Liver (tissue), 9 donors: Measurements from ENCODE around the gene NPTN. TPM values are rescaled to one million over a fixed set of nuclear protein-coding genes. Genes with fewer than 3 reads are reported as not detected.
A peak's percentile ranks its signal among the peaks of the same experiment; 100 is the strongest.

ENCODE experiments used
- DNase-seq: peaks from one replicate; pipeline ENCODE4 v3.0.0-alpha.2; 2017; ENCODE audit warnings: low spot score
- H3K27ac ChIP-seq, 2 donors: one replicate each; pipeline ENCODE4 v1.7.0; 2013; ENCODE audit warnings: inconsistent platforms in 2 of 2, low read length in 2 of 2, control low read depth in 1 of 2, low read depth in 1 of 2, mild to moderate bottlenecking in 1 of 2
- H3K27me3 ChIP-seq, 4 donors: one replicate each; pipeline versions ENCODE4 v1.6.1 to v1.7.0; 2013; ENCODE audit warnings: low read length in 3 of 4, inconsistent platforms in 1 of 4, mild to moderate bottlenecking in 1 of 4, moderate library complexity in 1 of 4; ENCODE audit not compliant: control insufficient read depth in 4 of 4, insufficient read depth in 4 of 4
- H3K36me3 ChIP-seq, 4 donors: one replicate each; pipeline versions ENCODE4 v1.6.1 to v1.7.0; 2013; ENCODE audit warnings: low read length in 3 of 4, mild to moderate bottlenecking in 3 of 4, low read depth in 1 of 4, moderate library complexity in 1 of 4; ENCODE audit not compliant: control insufficient read depth in 4 of 4, insufficient read depth in 3 of 4
- H3K4me1 ChIP-seq, 4 donors: one replicate each; pipeline versions ENCODE4 v1.6.1 to v1.7.0; 2013; ENCODE audit warnings: low read length in 3 of 4, mild to moderate bottlenecking in 3 of 4, moderate library complexity in 1 of 4; ENCODE audit not compliant: control insufficient read depth in 4 of 4, insufficient read depth in 4 of 4
- H3K4me3 ChIP-seq, 3 donors: one replicate each; pipeline versions ENCODE4 v1.6.1 to v1.7.0; 2013; ENCODE audit warnings: low read length in 3 of 3, control low read depth in 1 of 3, low read depth in 1 of 3, mild to moderate bottlenecking in 1 of 3
- H3K9ac ChIP-seq, 2 donors: one replicate each; pipeline ENCODE4 v1.7.0; 2013; ENCODE audit warnings: low read length in 2 of 2, mild to moderate bottlenecking in 2 of 2, moderate library complexity in 2 of 2, control low read depth in 1 of 2, low read depth in 1 of 2
- H3K9me3 ChIP-seq, 4 donors: one replicate each; pipeline versions ENCODE4 v1.6.1 to v1.7.0; 2013; ENCODE audit warnings: low read length in 3 of 4; ENCODE audit not compliant: control insufficient read depth in 4 of 4
- CTCF ChIP-seq: fragments of 150-350 bp; IDR thresholded peaks from 2 replicates; pipeline ENCODE4 v1.5.1; 2017; ENCODE audit warnings: improper control_type of control experiment, low read depth, low read length; ENCODE audit not compliant: missing input control
- EGR1 ChIP-seq, 2 donors: IDR thresholded peaks; 2 replicates each; pipeline ENCODE4 v1.6.1; 2016 to 2018; ENCODE audit warnings: antibody characterized with exemption in 2 of 2, low read depth in 2 of 2
- FOXA1 ChIP-seq: IDR thresholded peaks from 2 replicates; pipeline ENCODE4 v1.6.1; 2016; ENCODE audit warnings: antibody characterized with exemption
- FOXA2 ChIP-seq: IDR thresholded peaks from 2 replicates; pipeline ENCODE4 v1.6.1; 2016; ENCODE audit warnings: antibody characterized with exemption
- GABPA ChIP-seq, 2 donors: IDR thresholded peaks in 1 of 2; conservative IDR thresholded peaks in 1 of 2; 2 replicates each; pipeline ENCODE4 v1.6.1; 2016; ENCODE audit warnings: antibody characterized with exemption in 2 of 2, mild to moderate bottlenecking in 1 of 2, moderate library complexity in 1 of 2
- HNF4A ChIP-seq, 2 donors: conservative IDR thresholded peaks; 2 replicates each; pipeline ENCODE4 v1.6.1; 2016; ENCODE audit warnings: antibody characterized with exemption in 2 of 2, mild to moderate bottlenecking in 2 of 2
- HNF4G ChIP-seq: IDR thresholded peaks from 2 replicates; pipeline ENCODE4 v1.6.1; 2016; ENCODE audit warnings: antibody characterized with exemption
- JUND ChIP-seq, 2 donors: IDR thresholded peaks; 2 replicates each; pipeline ENCODE4 v1.6.1; 2016; ENCODE audit warnings: antibody characterized with exemption in 2 of 2
- MAX ChIP-seq: IDR thresholded peaks from 2 replicates; pipeline ENCODE4 v1.6.1; 2016; ENCODE audit warnings: antibody characterized with exemption
- RAD21 ChIP-seq, 2 donors: IDR thresholded peaks; 2 replicates each; pipeline ENCODE4 v1.6.1; 2016; ENCODE audit warnings: antibody characterized with exemption in 2 of 2, mild to moderate bottlenecking in 2 of 2
- REST ChIP-seq: IDR thresholded peaks from 2 replicates; pipeline ENCODE4 v1.6.1; 2016; ENCODE audit warnings: antibody characterized with exemption, mild to moderate bottlenecking
- RXRA ChIP-seq, 2 donors: IDR thresholded peaks; 2 replicates each; pipeline ENCODE4 v1.6.1; 2017 to 2018; ENCODE audit warnings: antibody characterized with exemption in 2 of 2, mild to moderate bottlenecking in 1 of 2
- SP1 ChIP-seq: IDR thresholded peaks from 2 replicates; pipeline ENCODE4 v1.6.1; 2018; ENCODE audit warnings: antibody characterized with exemption, mild to moderate bottlenecking
- TAF1 ChIP-seq: conservative IDR thresholded peaks from 2 replicates; pipeline ENCODE4 v1.6.1; 2016; ENCODE audit warnings: antibody characterized with exemption, mild to moderate bottlenecking
- ZBTB33 ChIP-seq: IDR thresholded peaks from 2 replicates; pipeline ENCODE4 v1.6.1; 2016; ENCODE audit warnings: antibody characterized with exemption
- WGBS: extraction: QIAGEN DNeasy Blood & Tissue Kit; methylation state at CpG from one replicate; pipeline ENCODE4 v1.1.7; 2013; 5-methylcytosine and 5-hydroxymethylcytosine counted together
- polyA plus RNA-seq, 2 donors: library from polyadenylated mRNA; stranded (reverse) in 1 of 2; unstranded in 1 of 2; fragments of 200-250 nt in 1 of 2; fragments of >200 nt in 1 of 2; fragmentation: Nextera tagmentation in 1 of 2; extraction: Ambion mirVana in 1 of 2; gene quantifications; one replicate each; pipeline versions ENCODE4 v1.2.1 to v1.2.3, GENCODE V29; 2013 to 2015
- total RNA-seq, 2 donors: library from RNA; depleted of rRNA; stranded (reverse); fragments of >200 nt; gene quantifications; one replicate each; pipeline ENCODE4 v1.2.3, GENCODE V29; 2014
- donor health status: healthy.
- donor health status: healthy.
- donor health status: healthy.
- donor health status: healthy.
- donor health status: healthy.

The NPTN gene
- total and polyA plus RNA-seq, 4 donors: 16.8 to 42.4 (median 33.9) TPM

GRCh38 chr15:73632670-73633058 is 525 bp downstream of the NPTN start:
- Histone ChIP-seq H3K27me3 (no peaks in the 10 kb centered on the region), H3K36me3 (no peaks in the 10 kb centered on the region), H3K27ac (peak overlapping the region; percentile 72 to 88), H3K9me3 (no peaks in the 10 kb centered on the region), H3K4me1 (peaks cover 11 to 43% (median 34%) of the 10 kb centered on the region in 4 donors), H3K4me3 (peak overlapping the region; percentile 69 to 99 (median 90)), H3K9ac (peak overlapping the region; percentile 69 to 73)
- WGBS: under 1% methylated on average over 40 of the region's 40 CpGs
- DNase-seq: no peak
- TF ChIP-seq ZBTB33 (no peak), FOXA1 (no peak), GABPA (IDR thresholded peaks at IDR 0.05 in 1 of 2, conservative IDR thresholded peaks at IDR 0.05 in 1 of 2) (no peak), HNF4G (no peak), FOXA2 (no peak), TAF1 (no peak), REST (no peak)

- WGBS: 33% methylated on average over 6 of the region's 6 CpGs
- Histone ChIP-seq H3K27me3 (no peaks in the 10 kb centered on the region), H3K9me3 (no peaks in the 10 kb centered on the region), H3K27ac (peak overlapping the region; percentile 72 to 88), H3K4me1 (peaks cover 11 to 43% (median 36%) of the 10 kb centered on the region in 4 donors), H3K4me3 (peak overlapping the region; percentile 69 to 99 (median 90)), H3K36me3 (no peaks in the 10 kb centered on the region), H3K9ac (peak overlapping the region; percentile 69 to 73)
- peak; percentile 40 for DNase-seq
- TF ChIP-seq SP1 (peak; percentile 7), EGR1 (IDR thresholded peaks at IDR 0.05; ENCODE audit: low read depth in 2 of 2) (no peak), TAF1 (peak; percentile 40)
Measured at GRCh38 chr15:73631915-73632669, 1.1 kb downstream of the NPTN start.

- H3K9ac ChIP-seq: peak overlapping the region in 1 of 2 donors; percentile 14
- no peaks in the 10 kb centered on the region for H3K36me3 ChIP-seq
- H3K27me3 ChIP-seq: no peaks in the 10 kb centered on the region
- no peaks in the 10 kb centered on the region for H3K9me3 ChIP-seq
- peaks cover 14 to 43% (median 37%) of the 10 kb centered on the region in 4 donors for H3K4me1 ChIP-seq
- 41% methylated on average over 4 of the region's 4 CpGs for WGBS
- DNase-seq: no peak
- peak overlapping the region; percentile 25 to 72 for H3K27ac ChIP-seq
- no peak overlapping the region for H3K4me3 ChIP-seq
- TF ChIP-seq SP1: no peak
- TF ChIP-seq JUND (IDR thresholded peaks at IDR 0.05): no peak
- no peak for TF ChIP-seq REST
- TF ChIP-seq GABPA (IDR thresholded peaks at IDR 0.05 in 1 of 2, conservative IDR thresholded peaks at IDR 0.05 in 1 of 2): no peak
- no peak for TF ChIP-seq HNF4A (conservative IDR thresholded peaks at IDR 0.05)
- no peak for TF ChIP-seq RXRA (IDR thresholded peaks at IDR 0.05)
- TF ChIP-seq RAD21 (IDR thresholded peaks at IDR 0.05): no peak
- no peak for TF ChIP-seq MAX
- TF ChIP-seq EGR1 (IDR thresholded peaks at IDR 0.05; ENCODE audit: low read depth in 2 of 2): no peak
- no peak for TF ChIP-seq FOXA1
- no peak for TF ChIP-seq CTCF
Measured at GRCh38 chr15:73630921-73631362, 2.2 kb downstream of the NPTN start.
